GM18511 (cell line): ENCODE measurements around the gene RNF17.
A peak's percentile ranks its signal among the peaks of the same experiment; 100 is the strongest.

Source experiments
- ATAC-seq: cut with Tn5 transposase; IDR thresholded peaks from one replicate; pipeline ENCODE4 v1.9.1; 2021; ENCODE audit warnings: mild to moderate bottlenecking, moderate library complexity; ENCODE audit not compliant: unreplicated experiment

Gene RNF17

GRCh38 chr13:24894972-24895300 lies 131.0 kb downstream of the RNF17 start:
- no peak for ATAC-seq

- ATAC-seq, result no peak
Measured at GRCh38 chr13:24896061-24896460, 132.1 kb downstream of the RNF17 start.

GRCh38 chr13:24897293-24897692 lies 133.3 kb downstream of the RNF17 start:
- no peak for ATAC-seq

GRCh38 chr13:24899601-24900000 lies 135.6 kb downstream of the RNF17 start:
- no peak for ATAC-seq

- peak; percentile 89 for ATAC-seq
Measured at GRCh38 chr13:24900507-24900906, 136.5 kb downstream of the RNF17 start.

- ATAC-seq, result no peak
Measured at GRCh38 chr13:24905242-24905641, 141.3 kb downstream of the RNF17 start.

GRCh38 chr13:24906268-24906667 lies 142.3 kb downstream of the RNF17 start:
- ATAC-seq, result no peak

- no peak for ATAC-seq
Measured at GRCh38 chr13:24910502-24911132, 146.6 kb downstream of the RNF17 start.

GRCh38 chr13:24911133-24911908 lies 147.4 kb downstream of the RNF17 start:
- ATAC-seq, result no peak

- no peak for ATAC-seq
Measured at GRCh38 chr13:24916464-24916863, 152.5 kb downstream of the RNF17 start.

- ATAC-seq, result no peak
Measured at GRCh38 chr13:24921003-24921402, 157.0 kb downstream of the RNF17 start.

GRCh38 chr13:24921881-24922280 lies 157.9 kb downstream of the RNF17 start:
- ATAC-seq, result no peak

GRCh38 chr13:24922387-24922744 lies 158.4 kb downstream of the RNF17 start:
- peak; percentile 27 for ATAC-seq

GRCh38 chr13:24922745-24923591 lies 159.0 kb downstream of the RNF17 start:
- ATAC-seq, result peak; percentile 95

GRCh38 chr13:24925318-24926231 lies 161.6 kb downstream of the RNF17 start:
- no peak for ATAC-seq

- ATAC-seq, result no peak
Measured at GRCh38 chr13:24927810-24928404, 163.9 kb downstream of the RNF17 start.

GRCh38 chr13:24929196-24929595 lies 165.2 kb downstream of the RNF17 start:
- ATAC-seq, result no peak
